Measurements from ENCODE around the gene AADACL4.

AADACL4 gene

GRCh38 chr1:12643785-12644184, at the start of gene AADACL4:
AADACL4 (plus strand) TSS chr1:12644085; CDS start chr1:12644547, 462 bp downstream.
- no peak for DNase-seq

- DNase-seq, result no peak
These were observed 49.4 kb upstream of the AADACL4 start for GRCh38 chr1:12594490-12594889.

- DNase-seq, result peak; percentile 45
These were observed 48.7 kb upstream of the AADACL4 start for GRCh38 chr1:12594966-12595756.

- DNase-seq, result no peak
These were observed 48.2 kb upstream of the AADACL4 start for GRCh38 chr1:12595757-12596006.

- no peak for DNase-seq
These were observed 47.7 kb upstream of the AADACL4 start for GRCh38 chr1:12596007-12596821.

GRCh38 chr1:12597792-12598191, 46.1 kb upstream of the AADACL4 start:
- no peak for DNase-seq

- DNase-seq, result no peak
These were observed 44.9 kb upstream of the AADACL4 start for GRCh38 chr1:12598974-12599373.

- no peak for DNase-seq
These were observed 44.2 kb upstream of the AADACL4 start for GRCh38 chr1:12599657-12600056.

- no peak for DNase-seq
These were observed 43.5 kb upstream of the AADACL4 start for GRCh38 chr1:12600335-12600734.

- DNase-seq, result peak; percentile 63
These were observed 42.8 kb upstream of the AADACL4 start for GRCh38 chr1:12600880-12601633.

- no peak for DNase-seq
These were observed 41.9 kb upstream of the AADACL4 start for GRCh38 chr1:12601700-12602658.

GRCh38 chr1:12602659-12603024, 41.2 kb upstream of the AADACL4 start:
- no peak for DNase-seq

GRCh38 chr1:12603224-12603623, 40.7 kb upstream of the AADACL4 start:
- DNase-seq, result no peak

GRCh38 chr1:12604114-12604874, 39.6 kb upstream of the AADACL4 start:
- DNase-seq, result peak; percentile 76

- DNase-seq, result no peak
These were observed 38.9 kb upstream of the AADACL4 start for GRCh38 chr1:12604986-12605385.

GRCh38 chr1:12607263-12607662, 36.6 kb upstream of the AADACL4 start:
- DNase-seq, result no peak

GRCh38 chr1:12608311-12608957, 35.5 kb upstream of the AADACL4 start:
- DNase-seq, result no peak

GRCh38 chr1:12609469-12610003, 34.3 kb upstream of the AADACL4 start:
- no peak for DNase-seq

GRCh38 chr1:12610305-12610935, 33.5 kb upstream of the AADACL4 start:
- no peak for DNase-seq

GRCh38 chr1:12610941-12611340, 32.9 kb upstream of the AADACL4 start:
- DNase-seq, result no peak
